HCEC 1CT (cell line): ENCODE measurements around the gene DDX10.
A peak's percentile ranks its signal among the peaks of the same experiment; 100 is the strongest.

Experiments
- DNase-seq: peaks from one replicate; pipeline ENCODE4 v3.0.0-alpha.2; 2017

Gene DDX10

DNA sequence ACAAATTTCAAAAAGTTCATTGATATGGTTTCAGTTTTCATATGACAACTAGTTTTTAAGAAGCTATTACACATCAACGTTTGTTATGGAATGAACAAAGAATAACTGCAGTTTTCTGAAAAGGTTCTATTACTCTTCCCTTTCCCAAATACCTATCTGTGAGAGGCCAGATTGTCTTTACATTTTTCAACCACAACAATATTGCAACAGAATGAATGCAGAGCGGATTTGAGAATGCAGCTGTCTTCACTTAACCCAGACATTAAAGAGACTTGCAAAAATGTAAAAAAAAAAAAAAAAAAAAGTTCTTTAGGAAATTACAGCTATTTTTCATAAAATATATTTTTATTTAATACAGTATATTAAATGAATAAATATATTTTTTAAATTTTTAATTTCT lies 250.8 kb downstream of the DDX10 start:
- no peak for DNase-seq

DNA sequence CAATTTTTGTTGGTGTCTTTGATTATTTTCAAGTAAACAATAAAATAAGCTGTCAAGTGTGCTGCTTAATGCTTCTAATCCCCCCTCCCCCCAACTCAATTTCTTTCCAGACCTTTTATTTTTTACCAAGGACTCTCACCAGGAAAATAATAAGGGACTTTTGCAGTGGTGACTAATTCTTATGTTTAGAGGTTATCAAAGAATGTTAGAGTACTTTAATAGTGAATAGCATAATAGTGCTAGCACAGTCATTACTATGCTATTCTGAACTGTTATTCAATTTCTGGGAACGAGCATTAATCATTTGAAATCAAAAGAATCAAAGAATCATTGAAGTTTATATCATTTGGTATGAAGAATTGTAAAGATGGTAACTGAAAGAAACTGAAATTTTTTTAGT lies 251.4 kb downstream of the DDX10 start:
- DNase-seq, result peak; percentile 44

DNA sequence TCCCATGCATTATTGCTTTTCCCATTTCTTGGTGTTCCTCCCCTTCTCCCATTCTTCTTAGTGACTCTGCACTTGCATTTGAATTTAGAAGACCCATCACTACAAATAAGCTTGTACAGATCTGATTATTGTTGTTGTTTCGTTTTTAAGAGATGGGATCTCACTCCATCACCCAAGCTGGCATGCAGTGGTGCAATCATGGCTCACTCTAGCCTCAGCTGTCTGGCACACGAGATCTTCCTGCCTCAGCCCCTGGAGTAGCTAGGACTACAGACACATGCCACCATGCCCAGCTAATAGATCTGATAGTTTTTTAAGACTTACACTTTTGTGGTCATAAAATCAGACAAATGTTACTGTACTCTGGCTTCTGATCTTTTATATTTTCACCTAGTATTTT lies 252.1 kb downstream of the DDX10 start:
- no peak for DNase-seq

DNA sequence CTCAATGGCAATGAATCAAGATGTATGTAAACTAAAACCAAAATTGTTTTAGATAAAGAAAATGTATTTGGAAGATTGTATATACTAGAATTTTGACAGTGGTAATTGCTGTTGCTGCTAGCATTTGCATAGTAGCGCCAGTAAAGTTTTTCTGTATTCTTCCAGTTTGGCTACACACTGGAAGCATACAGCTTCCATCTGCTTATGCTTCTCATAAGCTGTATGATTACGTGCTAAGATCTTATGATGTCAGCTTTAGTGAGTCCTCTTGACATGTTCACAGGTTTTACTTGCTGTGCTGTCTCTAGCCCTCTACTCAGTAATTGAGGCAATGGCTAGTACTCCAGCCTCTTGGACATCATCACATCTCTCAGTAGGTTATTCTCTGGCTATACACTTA lies 256.3 kb downstream of the DDX10 start:
- DNase-seq, result no peak

DNA sequence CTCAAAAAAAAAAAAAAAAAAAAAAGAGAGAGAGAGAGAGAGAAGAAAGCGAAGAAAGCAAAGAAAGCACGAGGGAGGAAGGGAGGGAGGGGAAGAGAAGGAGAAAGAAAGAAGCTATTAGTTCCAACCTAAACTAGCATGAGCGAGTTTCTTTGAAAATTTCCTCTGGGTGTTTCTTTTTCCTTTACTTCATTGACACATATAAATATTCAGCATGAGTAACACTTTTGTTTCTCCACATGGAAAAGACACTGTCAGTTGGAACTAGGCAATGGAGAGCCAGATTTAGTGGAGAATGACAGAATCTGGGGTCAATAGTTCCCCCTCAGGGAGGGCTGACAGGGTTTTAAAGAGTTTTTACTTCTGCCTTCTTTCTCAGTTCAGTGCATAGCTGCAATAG lies 257.4 kb downstream of the DDX10 start:
- no peak for DNase-seq

DNA sequence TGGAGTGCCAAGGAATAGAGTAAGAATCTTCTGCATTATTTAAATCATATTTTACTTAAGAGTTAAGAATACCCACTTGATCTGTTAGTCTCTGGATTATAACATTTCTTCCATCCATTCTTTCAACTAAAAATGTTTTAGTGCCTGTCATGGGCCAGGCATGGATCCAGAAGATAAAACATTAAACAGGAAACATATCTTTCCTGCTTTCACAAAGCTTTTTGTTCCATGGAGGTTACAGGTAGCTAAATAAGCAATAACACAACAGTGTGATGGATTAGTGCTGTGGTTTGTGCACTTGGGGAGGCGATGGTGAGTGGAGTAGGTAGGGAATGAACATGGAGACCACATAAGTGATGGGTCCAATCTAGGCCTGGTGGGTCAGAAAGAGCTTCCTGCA lies 258.5 kb downstream of the DDX10 start:
- no peak for DNase-seq

DNA sequence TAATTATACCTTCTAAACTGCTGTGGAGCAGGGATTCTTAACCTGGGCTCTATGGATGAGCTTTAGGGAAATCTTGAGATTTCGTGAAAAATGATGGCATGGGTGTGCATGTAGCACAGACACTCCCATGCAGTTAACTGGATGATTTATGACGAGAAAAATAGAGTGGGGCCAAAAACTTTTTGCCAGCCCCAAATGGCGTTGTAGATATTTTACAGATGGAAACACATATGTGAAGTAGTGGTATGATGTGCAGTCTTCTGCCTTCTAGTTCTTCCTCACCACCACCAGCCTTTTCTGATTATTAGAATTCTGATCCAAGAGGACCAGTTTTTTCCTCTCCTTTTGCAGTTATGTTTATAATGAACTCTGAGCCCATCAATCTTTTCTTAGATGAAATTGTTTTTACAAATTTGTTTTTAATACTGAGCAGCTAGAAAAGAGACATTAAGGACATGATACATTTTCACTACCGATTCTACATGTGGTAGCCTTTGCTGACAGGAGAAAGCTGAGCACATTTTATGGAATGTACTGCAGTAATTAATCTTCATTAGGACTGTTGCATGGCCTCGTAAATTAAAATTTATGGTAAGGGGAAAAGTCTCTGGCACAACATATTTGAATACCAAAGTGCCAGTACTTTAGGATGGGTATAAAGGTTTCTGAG lies 261.4 kb downstream of the DDX10 start:
- no peak for DNase-seq

DNA sequence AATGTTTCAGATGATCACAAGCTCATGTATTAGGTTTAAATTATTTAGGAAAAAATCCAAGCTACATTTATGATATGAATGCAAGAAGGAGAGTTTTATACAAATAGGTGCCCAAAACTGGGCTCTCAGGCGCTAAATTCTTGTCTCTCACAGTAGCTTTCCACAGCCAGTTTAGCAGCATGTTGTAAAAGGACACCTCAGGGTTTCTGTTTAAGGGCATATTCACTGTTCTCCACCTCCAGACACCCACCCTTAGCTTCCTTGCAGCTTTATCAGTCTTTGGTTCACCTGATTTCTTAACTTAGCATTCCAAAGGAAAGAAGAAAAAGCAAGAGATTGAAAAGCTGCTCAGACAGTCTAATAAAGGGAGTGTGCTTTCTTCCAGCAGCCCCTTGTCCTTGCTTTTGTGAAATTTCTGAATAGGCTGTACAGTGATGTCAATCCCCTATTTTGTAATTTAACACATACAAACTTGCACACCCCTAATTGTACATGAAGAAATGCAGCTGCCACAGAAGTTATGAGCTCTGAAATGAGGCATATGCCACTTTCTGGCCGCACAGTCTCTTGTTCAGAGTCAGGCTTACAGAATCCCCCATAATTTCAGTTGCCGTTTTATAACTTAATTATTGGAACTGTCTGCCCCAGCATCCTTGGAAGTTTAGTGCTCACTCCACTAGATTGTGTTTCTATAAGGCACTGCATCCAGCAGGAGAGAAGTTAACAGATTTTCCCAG lies 262.1 kb downstream of the DDX10 start:
- DNase-seq, result no peak

DNA sequence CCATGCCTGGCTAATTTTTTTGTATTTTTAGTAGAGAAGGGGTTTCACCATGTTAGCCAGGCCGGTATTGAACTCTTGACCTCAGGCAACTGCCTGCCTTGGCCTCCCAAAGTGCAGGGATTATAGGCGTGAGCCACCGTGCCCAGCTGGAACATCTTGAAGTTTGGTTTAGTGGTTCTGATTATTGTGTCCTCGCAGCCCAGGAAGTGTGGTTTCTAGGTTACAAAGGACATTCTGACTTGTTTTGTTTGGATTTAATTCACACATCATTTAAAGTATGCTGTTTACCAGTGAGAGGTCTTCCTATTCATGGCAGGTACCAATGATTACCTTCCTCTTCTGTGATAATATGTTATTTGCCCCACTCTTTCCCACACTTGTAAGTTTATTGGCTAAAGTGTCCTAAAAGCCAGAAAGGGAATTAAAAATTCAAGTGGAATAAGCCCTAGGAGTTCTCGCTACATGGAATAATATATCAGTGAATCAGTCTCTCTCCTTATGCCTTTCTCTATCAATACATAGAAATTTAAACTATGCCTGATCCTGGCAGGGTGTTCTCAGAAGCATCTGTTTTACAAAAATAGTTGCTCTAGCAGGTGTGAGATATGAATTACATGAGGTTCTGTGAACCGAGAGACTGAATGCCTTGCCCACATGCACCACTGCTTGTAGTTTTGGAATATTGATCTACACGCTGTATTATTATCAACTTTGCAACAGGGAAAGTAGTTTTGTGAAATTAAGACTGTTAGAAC lies 263.1 kb downstream of the DDX10 start:
- no peak for DNase-seq

DNA sequence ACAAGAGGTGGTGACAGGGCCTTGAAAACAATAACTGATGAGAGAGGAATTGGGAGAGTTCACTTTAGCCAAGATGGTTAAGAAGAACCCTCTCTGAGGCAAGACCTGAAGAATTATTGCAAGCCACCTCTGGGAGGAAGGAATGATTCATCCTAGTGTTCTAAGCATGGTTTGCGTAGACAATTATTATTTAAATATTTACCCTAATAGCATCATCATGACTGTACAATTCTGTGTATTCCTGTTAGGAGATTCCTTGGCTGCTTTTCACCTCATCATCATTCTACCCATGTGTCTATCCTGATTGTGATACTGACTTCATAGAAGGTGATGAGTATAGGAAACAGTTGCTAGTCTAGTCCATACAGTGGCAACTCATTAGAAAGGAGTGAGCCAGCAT lies 264.4 kb downstream of the DDX10 start:
- peak; percentile 98 for DNase-seq

DNA sequence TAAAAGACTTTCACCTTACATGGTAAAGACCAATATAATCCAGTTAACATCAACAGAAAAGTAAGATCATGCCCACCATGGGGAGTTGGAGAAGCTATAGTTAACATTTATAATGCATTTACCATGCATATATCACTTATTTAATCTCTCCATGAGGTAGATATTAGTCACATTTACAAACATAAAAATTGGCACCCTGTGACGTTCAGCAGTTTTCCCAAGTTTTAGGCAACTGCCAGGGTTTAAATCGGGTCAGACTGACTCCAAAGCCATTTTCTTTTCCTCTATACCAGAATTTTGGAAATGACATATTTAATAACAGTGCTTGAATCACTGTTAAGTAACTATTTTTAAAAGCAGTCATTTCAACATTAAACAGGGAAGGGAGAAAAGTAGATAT lies 266.3 kb downstream of the DDX10 start:
- peak; percentile 68 for DNase-seq

DNA sequence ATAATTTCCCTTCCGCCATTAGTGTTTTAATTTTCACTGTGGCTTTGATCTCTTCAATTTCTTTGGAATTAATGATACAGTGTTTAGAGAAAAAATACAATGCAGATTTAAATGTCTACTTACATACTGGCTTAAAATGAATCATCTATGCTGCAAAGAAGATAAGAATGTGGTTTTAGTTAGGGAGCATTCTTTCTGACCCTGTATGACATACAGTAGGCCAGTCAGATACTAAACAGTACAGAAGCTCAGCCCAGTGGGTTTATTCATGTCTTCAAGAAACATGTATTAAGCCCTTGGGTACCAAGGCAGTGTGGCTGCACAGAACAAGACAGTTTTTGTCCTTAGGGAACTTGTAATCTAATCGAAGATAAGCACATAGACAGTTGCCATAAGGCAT lies 268.8 kb downstream of the DDX10 start:
- DNase-seq, result peak; percentile 56

DNA sequence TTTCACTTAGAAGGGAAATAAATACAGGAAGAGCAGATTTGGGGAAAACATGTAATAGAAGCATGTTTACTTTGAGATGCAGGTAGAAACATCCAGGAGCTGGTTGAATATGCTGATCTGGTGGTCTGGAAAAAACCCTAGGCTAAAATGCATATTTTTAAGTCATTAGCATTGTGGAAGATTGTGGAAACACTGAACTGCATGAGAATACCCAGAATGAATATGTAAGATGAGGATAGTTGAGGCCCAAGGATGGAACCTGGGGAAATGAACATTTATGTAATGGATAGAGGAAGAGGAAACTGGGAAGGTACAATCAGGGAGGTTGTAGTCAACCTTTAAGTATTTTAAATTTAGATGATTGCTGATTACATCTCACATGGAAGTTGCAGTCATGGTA lies 269.4 kb downstream of the DDX10 start:
- DNase-seq, result no peak

DNA sequence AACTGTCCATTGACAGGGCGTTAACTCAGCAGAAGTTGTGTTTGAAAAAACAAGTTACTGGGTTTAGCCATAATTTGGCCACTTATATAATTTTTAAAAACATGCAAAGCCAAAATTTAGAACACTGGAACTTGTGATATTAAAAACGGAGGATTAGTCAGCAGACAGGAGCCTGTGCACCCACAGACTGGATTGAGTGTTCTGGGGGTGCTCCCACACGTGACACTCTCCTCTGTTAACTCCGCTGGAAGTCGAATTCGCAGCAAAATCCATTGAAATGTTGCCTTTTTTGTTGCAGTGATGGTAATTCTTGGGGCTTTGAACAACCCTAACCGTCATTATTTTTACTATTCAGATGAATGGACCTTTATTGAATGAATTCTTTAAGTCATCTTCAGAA lies 269.8 kb downstream of the DDX10 start:
- no peak for DNase-seq

DNA sequence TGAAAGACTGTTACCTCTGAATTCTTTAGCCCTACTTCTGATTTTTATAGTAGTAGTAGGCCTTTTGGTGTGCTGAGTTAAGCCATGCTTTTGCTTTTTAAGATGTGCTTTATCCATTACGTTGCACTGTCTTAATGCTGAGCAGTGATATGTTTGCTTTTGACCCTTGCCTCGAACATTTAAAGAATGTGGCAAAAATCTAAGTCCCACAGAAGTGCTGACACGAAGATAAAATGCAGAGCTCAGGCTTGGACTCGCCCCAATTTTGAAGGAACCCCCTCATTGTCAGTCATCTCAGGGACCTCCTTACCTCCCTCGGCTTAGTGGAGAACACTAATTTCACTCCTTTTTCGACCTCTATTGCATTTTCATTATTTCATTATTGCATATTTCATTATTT lies 272.9 kb downstream of the DDX10 start:
- no peak for DNase-seq

DNA sequence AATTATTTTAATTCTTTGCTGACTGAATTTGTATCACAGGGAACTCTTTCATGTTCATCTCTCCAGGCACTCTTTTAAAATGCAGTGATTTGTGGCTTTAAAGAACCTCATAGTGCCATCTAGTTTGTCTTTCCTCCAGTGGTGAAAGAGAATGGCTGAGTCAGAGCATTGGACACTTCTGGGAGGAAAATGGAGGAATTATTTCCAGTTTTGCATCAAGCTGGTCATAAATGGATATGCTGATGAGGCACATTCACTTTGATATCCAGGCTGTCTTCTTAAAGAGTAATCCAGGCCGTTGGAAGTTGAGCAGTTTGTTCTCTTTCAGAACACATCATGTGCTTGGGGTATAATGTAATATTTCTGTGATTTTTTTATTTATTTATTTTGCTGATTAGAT lies 273.7 kb downstream of the DDX10 start:
- no peak for DNase-seq

DNA sequence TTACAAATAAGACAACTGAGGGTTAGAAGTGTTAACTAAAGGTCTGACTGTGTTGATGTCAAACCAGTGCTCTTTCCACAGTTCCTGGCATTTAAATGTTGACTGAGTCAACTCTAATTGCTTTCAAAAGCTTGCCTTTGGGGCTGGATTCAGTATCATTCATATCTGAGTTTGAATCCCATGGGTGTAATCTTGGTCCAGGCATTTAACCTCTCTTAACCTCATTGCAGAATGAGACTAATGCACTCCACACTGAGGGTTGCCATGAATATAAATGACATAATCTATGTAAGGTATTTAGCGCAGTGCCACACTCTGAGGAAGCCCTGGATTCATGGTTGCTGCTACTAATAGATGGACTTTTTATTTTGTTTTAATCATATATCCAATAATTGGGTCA lies 274.3 kb downstream of the DDX10 start:
- DNase-seq, result no peak

DNA sequence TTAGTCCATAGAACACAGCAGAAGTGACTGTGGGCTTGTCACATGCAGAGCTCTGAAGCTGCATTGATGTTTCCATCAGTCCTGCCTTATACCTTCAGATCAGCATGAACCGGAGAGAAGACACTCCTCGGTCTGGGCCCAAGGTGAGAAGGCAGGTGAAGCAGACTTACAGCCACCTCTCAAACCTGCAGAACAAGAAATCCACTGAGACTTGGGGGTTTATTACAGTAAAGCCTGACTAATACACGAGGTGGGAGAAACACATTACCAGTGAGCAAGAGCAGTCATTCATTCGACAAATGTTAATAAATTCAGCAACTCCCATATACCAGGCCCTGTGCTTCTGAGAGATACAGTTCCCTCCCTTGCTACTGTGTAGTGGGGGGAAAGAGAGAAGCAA lies 279.0 kb downstream of the DDX10 start:
- no peak for DNase-seq

DNA sequence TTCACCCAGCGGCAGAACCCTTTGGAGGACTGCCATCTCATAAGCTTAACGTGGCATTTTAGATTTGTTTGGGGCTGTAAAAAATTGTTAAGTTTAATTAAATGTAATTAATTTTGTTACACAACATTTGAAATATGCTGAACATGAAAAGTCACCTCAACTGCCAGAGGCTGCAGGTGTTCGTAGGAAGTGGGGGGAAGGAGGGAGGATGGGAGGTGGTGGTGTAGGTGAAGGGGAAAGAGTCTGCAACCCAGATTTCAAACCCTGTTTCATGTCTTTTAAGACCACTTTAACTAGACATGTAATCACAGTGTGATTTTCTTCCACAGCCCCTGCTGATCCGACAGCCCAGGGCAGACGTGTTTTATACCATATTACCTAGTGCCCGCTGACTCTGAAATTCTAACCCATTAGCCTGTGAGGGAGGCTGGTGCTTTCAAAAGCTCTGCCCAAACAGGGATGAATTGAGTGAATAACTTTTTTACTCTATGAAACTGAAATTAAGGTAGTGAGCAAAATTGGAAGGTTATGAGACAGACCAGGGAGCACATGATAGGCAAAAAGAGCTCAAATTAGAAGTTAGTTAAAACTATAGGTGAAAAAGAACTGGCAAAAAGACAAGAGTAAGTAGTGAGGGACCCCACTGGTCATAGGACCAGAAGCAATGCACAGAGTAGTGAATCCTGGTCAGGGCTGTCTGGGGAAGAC lies 279.8 kb downstream of the DDX10 start:
- DNase-seq, result no peak

DNA sequence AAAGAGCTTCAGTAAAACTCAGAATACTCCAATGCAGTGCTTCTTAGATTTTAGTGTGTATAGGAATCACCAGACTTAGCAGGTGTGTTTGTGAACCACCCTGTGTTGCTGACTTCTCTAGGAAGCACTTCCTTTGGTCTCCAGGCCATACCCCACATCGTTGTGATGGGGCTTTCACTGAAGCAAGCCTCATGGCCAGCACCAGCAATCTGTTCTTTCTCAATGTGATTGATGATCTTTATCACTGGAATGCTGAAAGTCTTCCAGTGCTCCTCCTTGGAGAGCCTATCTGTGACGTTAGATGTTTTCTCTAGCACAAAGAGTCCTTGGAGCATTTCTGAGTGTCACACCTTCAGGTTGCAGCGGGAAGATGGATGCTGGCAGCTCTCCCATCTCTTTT lies 280.5 kb downstream of the DDX10 start:
- no peak for DNase-seq

DNA sequence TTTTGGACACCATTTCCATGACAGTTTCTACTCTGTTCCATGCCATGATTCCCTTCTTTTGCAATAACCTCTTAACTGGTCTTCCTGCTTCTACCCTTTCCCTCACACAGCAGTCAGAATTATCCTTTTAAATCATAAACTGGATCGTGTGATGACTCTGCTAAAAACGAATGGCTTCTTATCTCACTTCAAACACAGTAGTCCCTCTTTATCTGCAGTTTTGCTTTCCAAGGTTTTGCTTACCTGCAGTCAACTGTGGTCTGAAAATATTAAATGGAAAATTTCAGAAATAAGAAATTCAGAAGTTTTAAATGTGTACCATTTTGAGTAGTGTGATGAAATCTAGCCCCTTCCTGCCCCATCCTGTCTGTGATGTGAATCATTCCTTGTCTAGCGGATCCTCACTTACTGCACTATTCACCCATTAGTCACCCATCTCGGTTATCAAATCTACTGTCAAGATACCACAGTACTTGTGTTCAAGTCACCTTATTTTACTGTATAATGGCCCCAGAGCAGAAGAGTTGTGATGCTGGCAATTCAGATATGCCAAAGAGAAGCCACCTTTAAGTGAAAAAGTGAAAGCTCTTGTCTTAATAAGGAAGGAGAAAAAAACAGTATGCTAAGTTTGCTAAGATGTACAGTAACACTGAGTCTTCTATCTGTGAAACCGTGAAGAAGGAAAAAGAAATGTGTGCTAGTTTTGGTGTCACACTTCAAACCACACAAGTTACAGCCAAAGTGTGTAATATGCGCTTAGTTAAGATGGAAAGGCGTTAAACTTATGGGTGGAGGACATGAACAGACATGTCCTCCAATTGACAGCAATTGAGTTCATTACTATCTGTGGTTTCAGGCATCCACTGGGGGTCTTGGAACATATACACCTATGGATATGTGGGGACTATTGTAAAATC lies 283.0 kb downstream of the DDX10 start:
- DNase-seq, result peak; percentile 81

DNA sequence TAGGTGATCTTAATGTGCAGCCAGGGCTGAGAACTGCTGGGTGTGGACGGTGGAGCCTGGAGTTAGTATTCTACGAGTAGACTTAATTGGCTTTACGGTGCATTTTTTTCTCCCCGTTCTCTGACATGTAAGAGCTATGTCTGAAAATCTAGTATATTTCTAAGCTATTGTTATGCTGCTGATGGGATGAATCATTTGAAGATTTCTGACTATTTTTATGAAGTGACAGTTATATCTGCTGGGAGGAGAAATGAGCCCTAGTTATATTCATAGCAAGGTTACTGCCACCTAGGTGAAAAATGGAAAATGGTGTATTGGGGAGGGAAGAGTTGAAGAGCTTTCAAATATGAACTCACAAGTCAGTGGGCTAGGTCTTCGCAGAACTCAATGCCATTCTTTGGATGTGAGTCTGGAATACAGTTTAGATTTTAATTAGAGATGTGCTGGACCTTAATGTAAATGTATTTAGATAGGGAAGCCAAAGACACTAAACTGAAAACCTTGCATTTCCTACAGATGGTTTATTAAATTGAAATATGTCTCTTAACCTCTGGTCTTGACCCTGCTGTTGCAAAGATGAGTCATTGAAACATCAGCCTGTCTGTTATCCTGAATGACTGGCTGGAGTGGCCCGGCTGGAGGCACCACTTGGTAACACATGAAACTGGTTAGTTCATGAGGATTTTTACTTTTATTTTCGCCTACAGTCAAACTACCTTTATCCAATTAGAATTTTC lies 293.7 kb downstream of the DDX10 start:
- DNase-seq, result peak; percentile 89
